Fibroblast of skin of back (primary cell): ENCODE data around the gene UBE2H.
"Not testable (repeated sequence)": the region's sequence is repeated elsewhere in the genome, so short reads cannot be mapped to it uniquely, and the experiment has no call there.

Experiments
- DNase-seq: peaks from one replicate; pipeline ENCODE4 v3.0.0-alpha.2; 2013

The UBE2H gene

DNA sequence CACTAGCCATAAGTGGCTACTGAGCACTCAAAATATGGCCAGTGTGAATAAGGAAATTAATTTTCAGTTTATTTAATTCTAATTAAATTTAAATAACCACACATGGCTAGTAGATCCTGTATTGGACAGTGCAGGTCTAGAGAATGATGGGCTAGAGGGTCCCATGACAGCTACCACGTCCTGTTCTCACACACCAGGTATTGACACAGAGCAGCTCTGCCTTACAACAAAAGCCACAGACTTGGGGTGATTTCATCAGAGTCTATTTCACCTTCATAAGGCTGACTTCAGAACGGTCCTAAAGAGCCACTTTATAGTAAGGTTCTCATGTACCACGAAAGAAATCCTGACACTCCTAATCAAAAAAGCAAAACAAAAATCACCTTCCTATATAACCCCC is 111.3 kb downstream of the UBE2H start:
- DNase-seq = no peak

DNA sequence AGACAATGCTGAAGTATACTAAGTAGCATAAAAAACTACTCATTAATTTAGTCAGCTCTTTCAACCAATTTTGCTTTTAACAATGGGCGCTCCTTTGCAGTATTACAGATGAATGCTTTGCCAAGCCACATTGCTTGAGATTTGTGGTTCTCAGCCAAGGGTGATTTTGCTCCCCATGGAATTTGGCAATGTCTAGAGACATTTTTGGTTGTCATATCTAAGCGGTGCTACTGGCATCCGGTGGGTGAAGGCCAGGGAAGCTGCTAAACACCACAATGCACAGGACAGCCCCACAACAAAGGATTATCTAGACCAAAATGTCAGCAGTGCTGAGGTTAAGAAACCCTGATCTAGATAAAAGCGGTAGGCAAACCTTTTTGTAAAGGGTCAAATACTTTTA is 112.0 kb downstream of the UBE2H start:
- peak; percentile 57 for DNase-seq

DNA sequence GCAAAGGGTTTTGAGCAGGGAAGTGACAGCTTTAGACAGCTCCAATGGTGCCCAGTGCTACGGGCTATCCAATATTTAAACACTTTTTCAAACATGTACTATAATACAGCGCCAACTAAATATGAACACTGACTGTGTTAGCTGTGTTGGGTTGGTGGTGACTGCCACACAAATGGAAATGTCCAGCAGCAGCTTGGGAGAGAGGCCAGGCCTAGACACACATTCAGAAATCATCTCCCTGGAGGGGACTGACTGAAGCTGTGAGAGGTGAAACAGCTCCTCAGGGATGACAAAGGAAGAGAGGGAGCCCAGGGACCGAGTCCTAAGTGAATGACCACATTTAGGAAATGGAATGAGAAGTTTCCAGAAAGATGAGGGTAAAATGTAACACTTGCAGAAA is 115.8 kb downstream of the UBE2H start:
- no peak for DNase-seq

DNA sequence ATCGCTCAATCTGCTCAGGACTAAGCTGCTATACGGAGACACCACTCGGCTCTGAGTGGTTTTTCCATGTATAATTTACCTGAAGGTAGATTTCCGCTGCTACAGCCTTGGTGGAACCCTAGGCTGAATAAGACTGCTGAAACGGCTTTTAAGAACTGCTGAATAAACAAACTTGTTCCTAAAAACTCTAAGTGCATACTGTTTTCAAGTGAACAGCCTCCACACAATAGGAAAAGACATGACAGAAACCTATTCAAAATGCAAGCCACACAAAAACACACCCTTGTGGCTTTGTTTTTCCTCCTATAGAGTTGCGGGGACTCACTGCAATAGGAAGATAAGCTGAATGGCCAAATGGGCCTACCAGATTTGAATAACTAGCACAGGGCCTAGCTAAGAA is 117.2 kb downstream of the UBE2H start:
- DNase-seq = no peak

DNA sequence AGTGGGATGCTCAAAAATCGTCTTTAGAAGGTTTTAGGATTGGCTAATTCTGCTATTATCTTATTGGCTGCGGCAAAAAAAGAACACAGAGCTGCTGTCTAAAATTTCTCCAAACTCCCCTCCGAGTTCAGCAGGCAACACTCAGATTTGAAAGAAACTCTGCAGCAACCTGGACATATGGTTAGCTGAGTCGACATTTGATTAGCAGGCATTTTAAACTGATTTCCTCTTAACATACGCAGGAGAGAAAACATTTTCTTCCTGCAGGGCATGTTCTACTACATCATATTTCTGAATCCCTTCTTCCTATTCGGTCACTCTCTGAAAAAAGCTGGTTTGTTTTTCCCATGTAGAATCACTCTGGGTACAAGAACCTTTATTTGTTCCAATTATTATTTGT is 119.4 kb downstream of the UBE2H start:
- not testable (repeated sequence) for DNase-seq

DNA sequence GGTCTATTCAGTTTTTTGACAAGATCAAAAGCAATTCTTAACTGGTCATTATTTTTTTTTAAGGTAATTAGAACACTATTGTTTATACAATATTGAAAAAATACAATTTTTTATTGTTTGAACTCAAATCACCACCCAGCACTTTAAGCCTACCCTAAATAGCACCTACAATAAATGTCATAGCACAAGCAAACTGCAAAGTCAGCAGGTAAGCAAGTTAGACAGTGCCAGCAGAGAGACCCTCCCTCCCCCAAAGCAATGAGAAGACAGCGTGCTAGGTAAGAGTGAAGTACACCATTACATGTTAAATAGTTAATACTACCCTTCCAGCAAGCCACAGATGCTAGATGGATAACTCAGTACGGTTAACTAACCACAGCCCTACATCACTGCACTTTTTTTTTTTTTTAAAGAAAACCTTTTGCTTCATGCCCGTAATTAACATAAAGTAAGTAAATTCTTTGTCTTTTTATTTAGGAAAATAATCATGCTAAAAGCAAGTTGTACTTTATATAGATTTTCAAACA is 120.0 kb downstream of the UBE2H start:
- DNase-seq = no peak

DNA sequence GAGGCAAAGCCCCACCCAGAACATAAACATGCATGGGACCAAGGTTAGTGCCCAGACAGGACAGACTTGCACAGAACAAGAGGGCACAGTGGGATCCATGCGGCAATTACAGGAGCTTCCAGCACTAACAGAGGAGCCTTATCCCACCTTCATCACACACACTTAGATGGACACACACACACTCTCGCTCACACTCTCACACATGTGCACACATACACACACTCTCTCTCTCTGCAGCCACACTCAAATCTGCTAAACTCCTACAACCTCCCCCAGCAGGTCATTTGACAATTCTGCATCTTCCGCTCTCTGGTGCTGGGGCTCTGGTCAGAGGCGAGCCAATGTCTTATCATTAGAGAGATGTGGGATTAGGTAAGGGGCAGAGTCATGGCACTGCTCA is 120.5 kb downstream of the UBE2H start:
- no peak for DNase-seq

DNA sequence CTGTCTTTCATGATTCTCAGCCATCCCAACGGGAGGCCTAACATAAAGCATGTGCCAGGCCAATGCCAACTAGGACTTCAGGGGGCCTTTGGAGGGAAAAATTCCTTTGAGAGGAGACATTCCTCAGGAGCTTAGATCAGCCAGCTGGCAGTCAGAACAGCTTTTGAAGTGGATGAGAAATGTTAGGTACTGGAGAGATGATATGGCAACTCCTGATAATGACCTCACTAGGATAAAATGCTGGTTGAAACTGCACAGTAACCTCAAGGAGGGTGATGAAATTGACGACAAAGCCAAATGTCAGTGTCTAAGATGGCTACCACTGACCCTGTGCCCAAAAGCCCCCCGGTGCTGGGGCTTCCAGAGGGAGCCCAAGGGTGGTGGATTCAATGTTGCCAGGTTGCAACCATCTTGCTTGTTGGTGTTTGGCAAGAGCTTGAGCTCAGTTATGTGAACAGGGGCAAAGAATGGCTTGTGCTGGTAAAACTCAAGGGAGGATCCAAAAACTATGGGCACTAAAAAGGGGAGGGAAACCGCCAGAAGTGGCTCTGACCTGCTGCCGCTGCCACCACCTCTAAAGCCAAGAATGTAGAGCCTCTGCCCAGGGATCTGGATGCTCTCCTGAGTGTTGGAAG is 121.2 kb downstream of the UBE2H start:
- DNase-seq = peak; percentile 96

DNA sequence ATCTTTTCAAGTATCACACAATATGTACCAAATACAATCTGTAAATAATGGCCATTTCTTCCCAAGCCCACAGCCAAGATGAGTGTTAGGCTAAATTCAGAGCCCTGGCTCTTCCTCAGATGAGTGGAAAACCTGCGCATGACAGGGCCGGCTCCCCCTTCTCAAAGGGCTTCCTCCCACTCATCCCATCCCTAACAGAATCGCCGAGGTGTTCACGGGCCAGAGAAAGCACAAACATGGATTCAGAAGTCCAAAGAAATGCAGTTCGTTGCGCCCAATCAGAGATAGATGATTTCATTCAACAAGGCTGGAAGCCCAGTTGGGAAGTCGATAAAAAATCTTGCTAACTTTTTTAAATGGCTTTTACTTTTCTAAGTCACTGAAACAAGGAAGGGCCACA is 121.8 kb downstream of the UBE2H start:
- no peak for DNase-seq

DNA sequence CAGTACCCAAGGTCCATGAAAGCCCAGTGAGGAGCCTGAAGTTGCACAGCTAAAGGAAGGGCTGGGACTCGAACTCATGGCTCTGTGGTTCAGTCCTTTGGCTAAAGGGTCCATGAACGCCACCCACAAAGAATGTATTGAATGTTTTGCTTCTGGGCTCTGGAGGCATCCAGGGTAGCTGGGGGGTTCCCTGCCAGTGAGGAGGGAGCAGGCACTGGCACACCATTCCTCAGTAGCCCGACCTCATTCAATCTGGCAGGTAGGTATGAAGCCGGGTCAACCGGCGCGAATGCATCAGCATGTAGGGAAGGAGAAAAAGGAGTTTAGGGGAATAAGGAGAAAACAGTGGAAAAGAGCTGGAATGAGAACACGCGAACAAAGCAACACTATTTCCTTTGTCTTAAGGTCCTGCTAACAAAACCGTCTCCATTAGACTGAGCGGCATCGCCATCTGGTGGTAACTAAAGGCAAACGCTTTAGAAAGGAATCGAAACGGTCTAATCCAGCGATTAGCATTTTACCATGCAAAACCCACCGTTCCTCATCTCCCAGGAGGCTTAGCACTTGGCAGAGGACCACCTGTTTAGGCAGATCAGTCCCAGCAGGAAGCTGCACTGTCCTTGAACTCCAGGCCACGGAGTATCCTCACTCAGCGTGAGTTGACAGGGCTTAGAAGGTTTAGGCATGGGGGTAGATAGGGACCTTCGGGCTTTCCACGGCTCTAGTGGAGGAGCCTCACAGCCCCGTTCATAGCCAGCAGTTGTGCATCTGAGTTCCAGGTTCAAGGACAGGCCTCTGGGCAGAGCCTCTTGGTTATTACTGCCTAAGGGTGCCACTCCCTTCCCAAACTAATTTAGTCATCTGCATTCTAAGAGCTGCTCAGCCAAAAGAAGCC is 122.8 kb downstream of the UBE2H start:
- peak; percentile 81 for DNase-seq

DNA sequence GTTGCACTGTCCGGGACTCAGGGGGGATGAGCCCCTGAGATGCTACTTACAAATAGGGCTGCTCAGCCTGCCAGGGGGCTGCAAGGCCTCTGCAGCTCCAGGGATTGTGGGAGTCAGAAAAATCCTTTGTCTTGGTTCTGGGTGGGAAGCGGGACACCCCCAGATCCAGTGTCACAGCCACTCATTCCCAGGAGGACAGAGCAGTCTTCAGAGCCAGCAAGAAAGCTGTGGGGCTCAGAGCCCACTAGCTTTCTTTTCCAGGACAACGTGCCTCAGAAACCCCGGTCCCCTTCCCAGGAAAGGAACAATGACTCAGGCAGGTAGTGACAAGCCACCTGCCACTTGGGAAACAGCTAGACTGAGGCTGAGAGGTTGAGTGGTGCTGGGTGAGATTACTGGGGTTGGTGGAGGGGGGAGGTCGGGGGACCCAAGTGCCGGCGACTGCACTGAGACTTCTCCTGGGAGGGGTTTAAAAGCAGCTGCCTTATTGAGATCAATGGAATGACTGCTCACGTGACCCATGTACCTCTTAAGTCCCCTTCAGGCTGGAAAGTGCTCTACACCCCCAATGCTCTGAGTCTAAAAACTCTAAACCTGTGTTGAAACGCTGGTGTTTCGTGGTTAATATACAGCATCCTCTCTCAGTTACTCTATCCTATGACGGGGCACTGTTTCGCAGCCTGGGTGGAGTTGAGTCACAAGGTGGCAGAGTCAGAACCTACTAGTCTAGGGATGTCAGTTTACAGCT is 123.6 kb downstream of the UBE2H start:
- DNase-seq = no peak

DNA sequence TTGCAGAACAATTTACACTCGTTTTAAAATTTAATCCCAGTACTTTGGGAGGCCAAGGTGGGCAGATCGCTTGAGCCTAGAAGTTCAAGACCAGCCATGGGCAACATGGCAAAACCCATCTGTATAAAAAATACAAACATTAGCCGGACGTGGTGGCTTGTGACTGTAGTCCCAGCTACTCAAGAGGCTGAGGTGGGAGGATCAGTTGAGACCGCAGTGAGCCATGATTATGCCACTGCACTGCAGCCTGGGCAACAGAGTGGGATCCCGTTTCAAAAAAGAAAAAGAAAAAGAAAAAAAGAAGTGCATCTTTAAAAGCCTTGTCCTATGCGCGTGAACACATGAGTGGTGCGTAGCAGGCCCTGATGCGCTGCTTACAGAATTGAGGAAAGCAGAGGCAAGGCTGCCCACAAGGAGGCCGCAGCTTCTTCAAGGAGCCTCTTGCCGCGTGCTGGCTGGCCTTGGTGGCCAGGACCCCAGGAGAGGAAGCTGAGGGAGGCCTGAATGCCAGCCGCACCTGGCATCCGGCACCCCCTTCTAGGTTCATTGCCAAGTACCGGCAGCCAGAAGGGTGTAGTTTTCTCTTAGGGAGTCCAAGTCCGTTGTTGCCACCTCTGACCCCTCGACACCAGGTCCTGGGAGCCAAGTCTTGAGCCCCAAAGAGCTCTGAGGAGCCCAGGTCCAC is 124.5 kb downstream of the UBE2H start:
- no peak for DNase-seq

DNA sequence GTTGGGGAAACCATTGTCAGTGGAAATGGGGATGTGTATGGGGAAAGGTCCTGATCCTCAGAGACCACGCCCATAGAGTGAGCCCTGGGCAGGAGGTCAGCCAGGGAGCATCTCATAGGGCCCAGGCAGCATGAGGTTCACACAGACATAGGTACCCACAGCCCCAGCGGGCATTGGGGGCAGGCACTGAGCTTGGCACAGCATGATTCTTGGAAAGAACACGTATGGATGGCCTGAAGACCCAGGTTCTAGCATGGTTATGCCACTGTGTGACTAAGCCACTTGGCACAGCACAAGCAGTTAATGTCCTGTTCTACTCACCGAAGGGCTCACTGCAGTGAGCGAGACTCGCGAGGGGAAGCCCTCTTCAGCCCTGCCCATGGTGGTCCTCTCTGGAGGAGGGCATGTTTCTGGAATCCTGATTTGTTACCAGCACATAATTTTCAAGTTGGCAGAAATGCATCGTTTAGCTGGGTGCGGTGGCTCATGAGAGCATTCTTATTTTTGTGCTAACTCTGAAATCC is 125.2 kb downstream of the UBE2H start:
- no peak for DNase-seq

DNA sequence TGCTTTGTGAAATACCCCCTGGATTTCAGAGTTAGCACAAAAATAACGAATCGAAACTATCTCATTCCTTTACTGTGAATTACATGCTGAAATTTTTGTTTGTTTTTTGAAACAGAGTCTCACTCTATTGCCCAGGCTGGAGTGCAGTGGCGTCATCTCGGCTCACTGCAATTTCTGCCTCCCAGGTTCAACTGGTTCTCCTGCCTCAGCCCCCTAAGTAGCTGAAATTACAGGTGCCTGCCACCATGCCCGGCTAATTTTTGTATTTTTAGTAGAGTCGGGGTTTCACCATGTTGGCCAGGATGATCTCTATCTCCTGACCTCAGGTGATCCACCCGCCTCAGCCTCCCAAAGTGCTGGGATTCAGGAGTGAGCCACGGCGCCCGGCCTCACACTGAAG is 125.9 kb downstream of the UBE2H start:
- not testable (repeated sequence) for DNase-seq

DNA sequence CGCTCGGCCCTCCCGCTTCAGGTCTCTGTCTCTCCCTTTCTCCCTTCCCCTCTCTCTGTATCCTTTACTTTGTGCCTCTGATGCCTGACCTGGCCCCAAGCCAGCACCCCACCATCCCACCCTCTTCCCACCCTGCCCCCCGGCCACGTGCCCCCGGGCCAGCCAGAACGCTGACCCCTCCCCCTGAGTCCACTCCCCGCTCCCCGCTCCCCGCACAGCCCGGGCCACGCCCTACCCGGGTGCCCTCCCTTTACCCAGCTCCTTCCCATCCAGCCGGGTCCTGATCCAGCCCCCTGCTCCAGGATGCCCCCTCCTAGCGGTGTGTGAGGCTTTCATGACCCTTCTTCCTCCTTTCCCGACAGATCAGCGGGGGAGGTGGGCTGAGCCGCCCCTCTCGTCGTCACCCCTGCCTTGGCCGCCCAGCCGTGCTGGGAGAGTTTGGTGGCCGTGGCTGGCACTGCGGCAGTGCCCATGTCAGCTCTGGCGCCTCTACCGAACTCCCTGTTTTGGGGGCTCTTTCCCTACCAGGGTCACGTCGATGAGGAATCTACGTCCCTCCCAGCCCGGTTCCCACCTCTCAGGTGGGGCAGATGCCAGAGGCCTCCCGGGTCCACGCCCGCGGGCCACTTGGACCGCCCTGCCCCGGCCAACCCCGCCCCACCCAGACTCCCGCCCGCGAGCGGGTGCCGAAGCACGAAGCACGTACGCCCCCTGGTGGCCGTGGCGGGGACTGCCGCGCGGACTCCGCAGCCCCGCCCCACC is 127.4 kb downstream of the UBE2H start:
- DNase-seq = peak; percentile 67

DNA sequence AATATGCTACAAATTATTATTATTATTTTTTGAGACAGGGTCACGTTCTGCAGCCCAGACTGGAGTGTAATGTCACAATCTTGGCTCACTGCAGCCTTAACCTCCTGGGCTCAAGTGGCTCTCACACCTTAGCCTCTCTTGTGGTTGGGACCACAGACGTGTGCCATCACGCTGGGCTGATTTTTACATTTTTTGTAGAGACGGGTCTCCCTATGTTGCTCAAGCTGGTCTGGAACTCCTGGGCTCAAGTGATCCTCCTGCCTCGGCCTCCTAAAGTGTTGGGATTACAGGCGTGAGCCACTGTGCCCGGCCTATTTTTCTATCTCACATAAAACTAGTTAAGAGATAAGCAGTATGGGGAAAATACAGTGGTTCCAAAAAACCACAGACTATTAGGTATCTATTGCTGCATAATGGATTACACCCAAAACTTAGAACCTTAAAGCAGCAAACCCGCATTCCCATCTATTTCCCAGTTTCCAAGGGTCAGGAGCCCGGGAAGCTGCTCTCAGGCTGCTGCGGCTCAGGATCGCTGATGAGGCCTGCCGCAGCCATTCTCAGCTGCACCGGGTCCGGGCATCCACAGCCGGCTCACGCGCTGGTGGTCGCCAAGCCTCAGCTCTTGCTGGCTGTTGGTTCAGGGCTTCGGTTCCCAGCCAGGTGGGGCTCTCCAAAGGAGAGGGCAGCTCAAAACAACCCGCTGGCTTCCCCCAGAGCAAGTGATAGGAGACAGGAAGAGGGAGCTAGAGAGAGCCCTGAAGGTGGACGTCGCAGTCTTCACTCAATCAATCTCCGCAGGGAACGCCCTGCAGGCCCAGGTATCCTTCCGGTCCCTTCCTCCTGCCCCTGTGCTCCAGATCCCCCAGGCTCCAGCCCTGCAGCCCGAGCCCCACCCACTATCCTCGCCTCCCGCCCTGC is 128.2 kb downstream of the UBE2H start:
- peak; percentile 36 for DNase-seq

DNA sequence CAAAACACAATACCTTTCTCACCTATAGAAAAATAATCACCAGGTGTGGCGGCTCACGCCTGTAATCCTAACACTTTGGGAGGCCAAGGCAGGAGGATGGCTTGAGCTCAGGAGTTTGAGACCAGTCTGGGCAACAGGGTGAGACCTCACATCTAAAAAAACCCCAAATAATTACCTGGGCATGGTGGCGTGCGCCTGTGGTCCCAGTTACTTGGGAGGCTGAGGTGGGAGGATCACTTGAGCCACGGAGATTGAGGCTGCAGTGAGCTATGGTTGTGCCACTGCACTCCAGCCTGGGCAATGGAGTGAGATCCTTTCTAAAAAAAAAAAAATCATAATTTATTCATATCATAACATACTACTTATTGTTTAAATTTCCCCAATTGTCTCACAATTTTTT is 129.6 kb downstream of the UBE2H start:
- DNase-seq = not testable (repeated sequence)

DNA sequence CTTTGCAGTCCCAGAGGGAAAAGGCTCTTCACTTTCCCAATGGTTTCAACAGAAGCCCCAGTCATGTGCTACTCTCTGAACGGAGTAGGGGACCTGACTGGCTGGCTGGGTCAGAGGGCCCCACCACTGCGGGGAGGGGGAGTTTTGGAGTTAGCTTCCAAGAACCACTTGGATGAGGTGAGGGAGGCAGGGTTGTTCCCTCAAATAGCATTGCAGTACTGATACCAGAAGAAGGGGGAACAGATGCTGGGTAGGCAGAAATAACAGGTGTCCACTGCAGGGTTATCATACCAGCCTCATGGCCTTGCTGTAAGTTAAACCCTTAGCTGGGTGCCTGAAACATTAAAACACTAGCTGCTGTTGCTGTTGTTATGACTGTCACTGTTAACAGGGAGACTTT is 131.3 kb downstream of the UBE2H start:
- no peak for DNase-seq

DNA sequence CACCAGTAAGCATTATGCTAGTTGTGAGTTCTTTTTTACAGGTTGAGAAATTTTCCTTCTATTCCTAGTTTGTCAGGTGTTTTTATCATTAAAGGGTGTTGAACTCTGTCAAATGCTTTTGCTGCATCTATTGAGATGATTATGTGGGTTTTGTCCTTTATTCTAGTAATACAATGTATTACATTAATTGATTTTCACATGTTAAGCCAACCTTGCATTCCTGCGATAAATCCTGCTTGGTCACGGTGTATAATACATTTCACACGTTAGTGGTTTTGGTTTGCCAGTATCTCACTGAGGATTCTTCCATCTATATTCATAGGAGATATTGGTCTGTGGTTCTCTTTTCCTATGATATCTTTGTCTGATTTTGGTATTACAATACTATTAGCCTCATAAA is 136.0 kb downstream of the UBE2H start:
- no peak for DNase-seq

DNA sequence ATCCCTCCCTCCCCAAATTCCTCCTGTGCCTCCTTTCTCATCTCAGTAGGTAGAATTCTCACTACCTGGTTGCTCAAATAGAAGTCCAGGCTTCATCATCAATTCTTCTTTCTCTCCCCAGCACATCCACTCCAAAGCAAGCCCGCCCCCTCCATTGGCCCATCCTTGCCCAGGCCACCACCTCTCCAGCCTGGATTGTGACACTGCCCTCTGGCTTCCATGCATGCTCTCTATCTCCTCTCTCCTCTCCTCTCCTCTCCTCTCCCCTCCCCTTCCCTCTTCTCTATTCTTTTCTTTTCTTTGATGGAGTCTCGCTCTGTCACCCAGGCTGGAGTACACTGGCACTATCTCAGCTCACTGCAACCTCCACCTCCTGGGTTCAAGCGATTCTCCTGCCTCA is 144.9 kb downstream of the UBE2H start:
- no peak for DNase-seq
